AG04449 (cell line): ENCODE measurements around the gene DMRTA2.

Experiments
- CTCF ChIA-PET: fragments of 350-600 bp; formaldehyde crosslinking; extraction: SDS; loops from one replicate; lab custom pipeline; 2021; ENCODE audit warnings: antibody characterized with exemption; lab: Yijun Ruan, JAX
- POLR2A ChIA-PET: fragments of 400-600, 350-600 bp; formaldehyde crosslinking; extraction: SDS; loops from one replicate; lab custom pipeline; 2020; ENCODE audit warnings: antibody characterized with exemption, inconsistent platforms; lab: Yijun Ruan, JAX
- DNase-seq: peaks from one replicate; pipeline ENCODE4 v3.0.0-alpha.2; 2010; ENCODE audit warnings: low read depth, low spot score
- H3K4me3 ChIP-seq: 2 replicates; pipeline ENCODE4 v1.5.1; 2011; ENCODE audit warnings: low read depth, mild to moderate bottlenecking, control low read depth, low read length
- TF ChIP-seq, protein P1 (sequence below): IDR thresholded peaks from one replicate; pipeline ENCODE4 v1.5.1; 2011; ENCODE audit warnings: mild to moderate bottlenecking, moderate library complexity, low read length, control low read depth, inconsistent platforms; ENCODE audit not compliant: insufficient read depth; ENCODE audit errors: missing control alignments

The DMRTA2 gene

DNA sequence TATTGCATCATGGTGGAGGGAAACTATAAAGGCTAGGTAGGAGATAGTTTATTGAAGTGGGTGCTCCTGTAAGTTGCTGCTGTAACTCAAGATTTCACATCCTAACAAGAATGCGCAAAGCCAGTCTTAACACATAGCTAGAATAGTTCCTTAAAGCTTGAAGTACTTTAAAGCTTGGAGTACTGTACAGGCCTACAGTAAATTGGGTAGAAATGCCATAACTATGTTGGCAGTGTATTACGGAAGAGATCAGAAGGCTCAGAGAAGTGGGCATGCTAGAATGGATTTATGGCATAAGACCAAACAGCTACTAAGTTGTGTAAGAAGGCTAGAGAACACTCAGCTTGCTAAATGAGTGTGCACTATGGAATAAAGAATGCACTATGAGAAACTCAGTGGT lies 44.5 kb downstream of the DMRTA2 start:
- POLR2A ChIA-PET: no interaction called here
- no peak for DNase-seq
- CTCF ChIA-PET: interaction anchor here (1.0 to 2.4 kb wide), 4 partner anchors 8 to 45 kb away, joined by 3 to 8 read pairs (median 4); no protein-coding TSS in a partner anchor
- TF ChIP-seq, protein P1, sequence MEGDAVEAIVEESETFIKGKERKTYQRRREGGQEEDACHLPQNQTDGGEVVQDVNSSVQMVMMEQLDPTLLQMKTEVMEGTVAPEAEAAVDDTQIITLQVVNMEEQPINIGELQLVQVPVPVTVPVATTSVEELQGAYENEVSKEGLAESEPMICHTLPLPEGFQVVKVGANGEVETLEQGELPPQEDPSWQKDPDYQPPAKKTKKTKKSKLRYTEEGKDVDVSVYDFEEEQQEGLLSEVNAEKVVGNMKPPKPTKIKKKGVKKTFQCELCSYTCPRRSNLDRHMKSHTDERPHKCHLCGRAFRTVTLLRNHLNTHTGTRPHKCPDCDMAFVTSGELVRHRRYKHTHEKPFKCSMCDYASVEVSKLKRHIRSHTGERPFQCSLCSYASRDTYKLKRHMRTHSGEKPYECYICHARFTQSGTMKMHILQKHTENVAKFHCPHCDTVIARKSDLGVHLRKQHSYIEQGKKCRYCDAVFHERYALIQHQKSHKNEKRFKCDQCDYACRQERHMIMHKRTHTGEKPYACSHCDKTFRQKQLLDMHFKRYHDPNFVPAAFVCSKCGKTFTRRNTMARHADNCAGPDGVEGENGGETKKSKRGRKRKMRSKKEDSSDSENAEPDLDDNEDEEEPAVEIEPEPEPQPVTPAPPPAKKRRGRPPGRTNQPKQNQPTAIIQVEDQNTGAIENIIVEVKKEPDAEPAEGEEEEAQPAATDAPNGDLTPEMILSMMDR: no peak
- H3K4me3 ChIP-seq: no peak overlapping the region

DNA sequence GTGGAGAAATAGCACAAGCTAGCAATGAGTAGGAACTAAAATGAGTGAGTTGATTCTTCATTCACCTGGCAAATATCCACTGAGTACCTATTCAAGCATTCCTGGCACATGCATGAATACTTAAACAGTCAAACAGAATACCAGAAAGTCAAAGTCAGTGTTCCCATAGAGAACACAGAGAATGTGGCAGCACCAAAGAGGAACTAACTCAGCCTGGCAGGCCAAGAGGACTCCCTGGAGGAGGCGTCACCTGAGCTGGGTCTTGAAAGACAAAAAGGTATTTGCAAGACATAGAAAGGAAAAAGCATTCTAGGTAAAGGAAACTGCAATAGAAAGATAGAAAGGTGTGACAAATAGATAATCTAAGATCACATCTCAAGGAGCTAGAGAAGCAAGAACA lies 49.7 kb downstream of the DMRTA2 start:
- TF ChIP-seq, protein P1: no peak
- CTCF ChIA-PET: interaction anchor here (0.7 to 1.9 kb wide), 7 partner anchors 27 to 363 kb away, joined by 3 to 8 read pairs (median 3); no protein-coding TSS in a partner anchor
- POLR2A ChIA-PET: no interaction called here

DNA sequence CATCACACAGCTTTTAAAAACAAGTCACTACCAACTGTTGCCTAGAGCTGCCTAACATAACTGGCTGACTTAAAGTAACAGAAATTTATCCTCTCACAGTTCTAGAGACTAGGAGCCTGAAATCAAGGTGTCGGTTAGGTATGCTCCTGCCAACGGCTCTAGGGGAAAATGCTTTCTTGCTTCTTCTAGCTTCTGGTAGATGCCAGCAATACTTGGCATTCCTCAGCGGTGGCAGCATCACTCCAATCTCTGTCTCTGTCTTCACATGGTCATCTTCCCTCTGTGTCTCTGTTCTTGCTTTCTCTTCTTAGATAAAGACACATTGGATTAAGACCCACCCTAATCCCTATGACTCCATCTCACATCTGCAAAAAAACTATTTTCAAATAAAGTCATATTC lies 51.5 kb downstream of the DMRTA2 start:
- ChIA-PET CTCF (interaction anchor here (1.1 to 2.5 kb wide), 2 partner anchors 332 to 363 kb away, joined by 7 to 12 read pairs; no protein-coding TSS in a partner anchor), POLR2A (no interaction called here)
- no peak overlapping the region for H3K4me3 ChIP-seq
- DNase-seq: no peak
- TF ChIP-seq, protein P1: no peak

More for the DNA sequence above, 49.7 kb downstream of the DMRTA2 start:
- H3K4me3 ChIP-seq: no peak overlapping the region
- DNase-seq: no peak

DNA sequence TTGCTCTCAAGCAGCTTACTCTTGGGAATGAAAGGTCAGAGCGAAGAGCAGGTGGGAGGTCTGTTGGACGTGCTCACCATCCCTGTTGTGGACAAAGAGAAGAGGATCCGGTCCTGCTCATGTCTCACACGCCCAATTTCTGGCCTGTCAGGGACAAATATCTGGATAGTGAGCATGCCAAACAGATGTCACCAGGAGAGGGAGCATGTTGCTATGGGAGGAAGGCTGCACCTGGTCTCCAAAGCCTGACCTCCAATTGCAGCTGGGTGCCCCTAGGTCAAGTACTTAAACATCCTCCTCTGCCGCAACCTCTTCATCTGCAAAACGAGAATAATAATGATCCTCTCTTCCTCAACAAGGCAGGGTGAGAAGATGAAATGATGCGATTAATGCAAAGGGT lies 53.4 kb downstream of the DMRTA2 start:
- H3K4me3 ChIP-seq: no peak overlapping the region
- POLR2A ChIA-PET: no interaction called here
- CTCF ChIA-PET: interaction anchor here (0.9 to 6.9 kb wide), 10 partner anchors 10 to 365 kb away, joined by 3 to 110 read pairs (median 4); no protein-coding TSS in a partner anchor
- TF ChIP-seq, protein P1: no peak
- DNase-seq: no peak

DNA sequence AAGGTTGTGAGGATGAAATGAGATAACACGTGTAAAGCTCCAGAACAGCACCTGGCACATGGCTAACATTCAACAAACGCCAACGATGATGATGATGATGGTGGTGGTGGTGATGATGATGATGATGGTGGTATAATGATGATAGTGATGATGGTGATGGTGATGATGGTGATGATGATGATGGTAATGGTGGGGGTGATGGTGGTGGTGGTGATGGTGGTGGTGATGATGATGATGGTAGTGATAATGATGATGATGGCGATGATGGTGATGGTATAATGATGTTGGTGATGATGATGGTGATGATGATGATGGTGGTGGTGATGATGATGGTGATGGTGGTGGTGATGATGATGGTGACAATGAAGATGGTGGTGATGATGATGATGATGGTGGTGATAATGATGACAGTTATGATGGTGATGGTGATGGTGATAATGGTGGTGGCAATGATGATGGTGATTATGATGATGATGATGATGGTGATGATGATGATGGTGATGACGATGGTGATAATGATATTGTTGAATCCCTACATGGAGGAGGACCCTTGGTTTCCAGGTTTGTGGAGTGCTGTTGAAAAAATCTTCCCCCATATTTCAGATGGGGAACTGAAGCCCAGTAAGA lies 54.1 kb downstream of the DMRTA2 start:
- ChIA-PET CTCF (interaction anchor here (0.6 to 6.9 kb wide), 17 partner anchors 9 to 681 kb away, joined by 3 to 110 read pairs (median 5); no protein-coding TSS in a partner anchor), POLR2A (no interaction called here)
- TF ChIP-seq, protein P1: no peak
- H3K4me3 ChIP-seq: no peak overlapping the region
- no peak for DNase-seq
